ENCODE measurements around the gene C10orf67.

The C10orf67 gene

DNA sequence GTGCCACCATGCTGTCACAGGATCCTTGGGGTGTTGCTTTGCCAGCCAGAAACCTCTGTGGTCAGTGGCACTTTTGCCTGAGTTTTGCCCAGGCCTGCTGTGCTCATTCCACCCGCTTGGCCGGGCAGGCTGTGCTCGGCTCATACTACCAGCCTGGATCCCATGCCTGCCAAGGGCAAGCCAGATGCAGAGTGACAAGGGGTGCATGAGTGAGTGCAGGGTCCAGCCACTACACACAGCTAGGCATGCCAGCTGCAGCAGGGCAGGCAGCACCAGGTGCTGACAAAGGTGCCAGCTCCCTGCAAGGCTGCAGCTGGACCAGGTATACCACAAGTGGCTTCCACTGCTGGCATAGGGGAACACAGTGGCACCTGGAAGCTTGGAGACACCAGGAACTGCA lies 28.6 kb downstream of the C10orf67 start:
- Histone ChIP-seq H3K4me3 (replicated peaks; ENCODE audit: insufficient read depth, low read length) (no peak overlapping the region), H3K27ac (replicated peaks) (no peak overlapping the region), H3K27me3 (ENCODE audit: insufficient read depth, poor library complexity, severe bottlenecking) (no peaks in the 10 kb centered on the region)
- DNase-seq (ENCODE audit: low read depth in 1 of 2, low spot score in 1 of 2), result no peak
- no peak for TF ChIP-seq GABPA (IDR thresholded peaks at IDR 0.05; ENCODE audit: low read depth)
- TF ChIP-seq SPI1 (IDR thresholded peaks at IDR 0.05; ENCODE audit: borderline replicate concordance, low read depth), result no peak
- TF ChIP-seq POLR2AphosphoS5 (IDR thresholded peaks at IDR 0.05; ENCODE audit: low read depth), result no peak
- TF ChIP-seq, protein P1, sequence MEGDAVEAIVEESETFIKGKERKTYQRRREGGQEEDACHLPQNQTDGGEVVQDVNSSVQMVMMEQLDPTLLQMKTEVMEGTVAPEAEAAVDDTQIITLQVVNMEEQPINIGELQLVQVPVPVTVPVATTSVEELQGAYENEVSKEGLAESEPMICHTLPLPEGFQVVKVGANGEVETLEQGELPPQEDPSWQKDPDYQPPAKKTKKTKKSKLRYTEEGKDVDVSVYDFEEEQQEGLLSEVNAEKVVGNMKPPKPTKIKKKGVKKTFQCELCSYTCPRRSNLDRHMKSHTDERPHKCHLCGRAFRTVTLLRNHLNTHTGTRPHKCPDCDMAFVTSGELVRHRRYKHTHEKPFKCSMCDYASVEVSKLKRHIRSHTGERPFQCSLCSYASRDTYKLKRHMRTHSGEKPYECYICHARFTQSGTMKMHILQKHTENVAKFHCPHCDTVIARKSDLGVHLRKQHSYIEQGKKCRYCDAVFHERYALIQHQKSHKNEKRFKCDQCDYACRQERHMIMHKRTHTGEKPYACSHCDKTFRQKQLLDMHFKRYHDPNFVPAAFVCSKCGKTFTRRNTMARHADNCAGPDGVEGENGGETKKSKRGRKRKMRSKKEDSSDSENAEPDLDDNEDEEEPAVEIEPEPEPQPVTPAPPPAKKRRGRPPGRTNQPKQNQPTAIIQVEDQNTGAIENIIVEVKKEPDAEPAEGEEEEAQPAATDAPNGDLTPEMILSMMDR (IDR thresholded peaks at IDR 0.05; ENCODE audit: insufficient read depth, low read length), result no peak
- TF ChIP-seq, protein P2, sequence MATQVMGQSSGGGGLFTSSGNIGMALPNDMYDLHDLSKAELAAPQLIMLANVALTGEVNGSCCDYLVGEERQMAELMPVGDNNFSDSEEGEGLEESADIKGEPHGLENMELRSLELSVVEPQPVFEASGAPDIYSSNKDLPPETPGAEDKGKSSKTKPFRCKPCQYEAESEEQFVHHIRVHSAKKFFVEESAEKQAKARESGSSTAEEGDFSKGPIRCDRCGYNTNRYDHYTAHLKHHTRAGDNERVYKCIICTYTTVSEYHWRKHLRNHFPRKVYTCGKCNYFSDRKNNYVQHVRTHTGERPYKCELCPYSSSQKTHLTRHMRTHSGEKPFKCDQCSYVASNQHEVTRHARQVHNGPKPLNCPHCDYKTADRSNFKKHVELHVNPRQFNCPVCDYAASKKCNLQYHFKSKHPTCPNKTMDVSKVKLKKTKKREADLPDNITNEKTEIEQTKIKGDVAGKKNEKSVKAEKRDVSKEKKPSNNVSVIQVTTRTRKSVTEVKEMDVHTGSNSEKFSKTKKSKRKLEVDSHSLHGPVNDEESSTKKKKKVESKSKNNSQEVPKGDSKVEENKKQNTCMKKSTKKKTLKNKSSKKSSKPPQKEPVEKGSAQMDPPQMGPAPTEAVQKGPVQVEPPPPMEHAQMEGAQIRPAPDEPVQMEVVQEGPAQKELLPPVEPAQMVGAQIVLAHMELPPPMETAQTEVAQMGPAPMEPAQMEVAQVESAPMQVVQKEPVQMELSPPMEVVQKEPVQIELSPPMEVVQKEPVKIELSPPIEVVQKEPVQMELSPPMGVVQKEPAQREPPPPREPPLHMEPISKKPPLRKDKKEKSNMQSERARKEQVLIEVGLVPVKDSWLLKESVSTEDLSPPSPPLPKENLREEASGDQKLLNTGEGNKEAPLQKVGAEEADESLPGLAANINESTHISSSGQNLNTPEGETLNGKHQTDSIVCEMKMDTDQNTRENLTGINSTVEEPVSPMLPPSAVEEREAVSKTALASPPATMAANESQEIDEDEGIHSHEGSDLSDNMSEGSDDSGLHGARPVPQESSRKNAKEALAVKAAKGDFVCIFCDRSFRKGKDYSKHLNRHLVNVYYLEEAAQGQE (IDR thresholded peaks at IDR 0.05; ENCODE audit: insufficient replicate concordance, low read depth), result no peak

DNA sequence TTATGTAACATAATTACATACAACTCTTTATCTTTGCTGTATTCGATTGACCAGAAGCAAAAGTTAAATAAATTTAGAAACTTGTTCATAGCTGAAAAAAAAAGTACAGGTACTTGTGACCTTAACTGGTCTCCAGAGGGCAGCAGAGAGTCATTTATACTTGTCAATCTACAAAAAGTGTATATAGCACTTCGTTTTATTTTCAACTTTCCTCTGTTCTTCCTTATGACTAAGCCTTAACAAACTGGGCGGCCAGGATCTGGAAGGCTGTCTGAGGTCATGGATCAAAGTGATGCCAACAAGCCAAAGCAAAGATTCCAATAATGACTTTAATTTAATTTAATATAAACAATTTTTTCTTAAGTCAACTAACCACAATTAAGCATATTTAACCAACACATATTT lies 29.8 kb downstream of the C10orf67 start:
- TF ChIP-seq GABPA (IDR thresholded peaks at IDR 0.05; ENCODE audit: low read depth) (no peak), SPI1 (IDR thresholded peaks at IDR 0.05; ENCODE audit: borderline replicate concordance, low read depth) (no peak), POLR2AphosphoS5 (IDR thresholded peaks at IDR 0.05; ENCODE audit: low read depth) (no peak)
- TF ChIP-seq, protein P2 (IDR thresholded peaks at IDR 0.05; ENCODE audit: insufficient replicate concordance, low read depth), result no peak
- TF ChIP-seq, protein P1 (IDR thresholded peaks at IDR 0.05; ENCODE audit: insufficient read depth, low read length), result no peak
- no peaks in the 10 kb centered on the region for H3K27me3 ChIP-seq (ENCODE audit: insufficient read depth, poor library complexity, severe bottlenecking)
- no peak overlapping the region for H3K4me3 ChIP-seq (replicated peaks; ENCODE audit: insufficient read depth, low read length)
- no peak overlapping the region for H3K27ac ChIP-seq (replicated peaks)
- peak in 1 of 2 experiments; percentile 27 for DNase-seq (ENCODE audit: low read depth in 1 of 2, low spot score in 1 of 2)

DNA sequence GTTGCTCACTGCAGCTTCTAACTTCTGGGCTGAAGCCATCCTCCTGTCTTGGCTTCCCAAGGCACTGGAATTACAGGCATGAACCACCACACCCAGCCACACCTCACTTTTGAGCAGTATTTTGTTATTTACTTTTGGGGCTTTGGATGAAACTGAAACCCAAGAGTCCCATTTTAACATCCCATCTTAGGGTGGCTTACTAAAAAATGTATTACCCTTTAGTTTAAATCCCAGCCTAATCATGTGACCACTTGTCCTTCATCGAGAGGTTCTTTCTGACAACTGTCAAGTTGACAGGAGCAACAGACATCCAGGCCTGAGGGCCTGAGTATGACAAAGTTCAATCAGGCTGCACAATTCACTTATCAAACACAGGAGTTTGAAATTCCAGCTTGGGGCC lies 33.6 kb downstream of the C10orf67 start:
- H3K4me3 ChIP-seq (replicated peaks; ENCODE audit: insufficient read depth, low read length), result no peak overlapping the region
- H3K27me3 ChIP-seq (ENCODE audit: insufficient read depth, poor library complexity, severe bottlenecking), result no peaks in the 10 kb centered on the region
- TF ChIP-seq SPI1 (IDR thresholded peaks at IDR 0.05; ENCODE audit: borderline replicate concordance, low read depth), result no peak
- TF ChIP-seq, protein P2 (IDR thresholded peaks at IDR 0.05; ENCODE audit: insufficient replicate concordance, low read depth), result no peak
- TF ChIP-seq GABPA (IDR thresholded peaks at IDR 0.05; ENCODE audit: low read depth), result no peak
- TF ChIP-seq, protein P1 (IDR thresholded peaks at IDR 0.05; ENCODE audit: insufficient read depth, low read length), result no peak
- no peak for TF ChIP-seq POLR2AphosphoS5 (IDR thresholded peaks at IDR 0.05; ENCODE audit: low read depth)
- no peak for DNase-seq (ENCODE audit: low read depth in 1 of 2, low spot score in 1 of 2)
- no peak overlapping the region for H3K27ac ChIP-seq (replicated peaks)

Measured in HL-60 (cell line).